Stimulated activated CD8-positive, alpha-beta memory T cell treated with anti-CD3 and anti-CD28 coated beads, Interleukin-2, amount 100 ng/mL, for 1 hour (primary cell): ENCODE results near the gene SPRYD4.
A peak's percentile ranks its signal among the peaks of the same experiment; 100 is the strongest.
"Not testable (repeated sequence)": the region's sequence is repeated elsewhere in the genome, so short reads cannot be mapped to it uniquely, and the experiment has no call there.

ENCODE experiments used
- DNase-seq, 2 donors: peaks; one replicate each; pipeline ENCODE4 v3.0.0-alpha.2; 2020; ENCODE audit warnings: low read depth in 2 of 2

Gene SPRYD4

GRCh38 chr12:56476972-56477432, 8.6 kb downstream of the SPRYD4 start:
- no peak for DNase-seq

DNA sequence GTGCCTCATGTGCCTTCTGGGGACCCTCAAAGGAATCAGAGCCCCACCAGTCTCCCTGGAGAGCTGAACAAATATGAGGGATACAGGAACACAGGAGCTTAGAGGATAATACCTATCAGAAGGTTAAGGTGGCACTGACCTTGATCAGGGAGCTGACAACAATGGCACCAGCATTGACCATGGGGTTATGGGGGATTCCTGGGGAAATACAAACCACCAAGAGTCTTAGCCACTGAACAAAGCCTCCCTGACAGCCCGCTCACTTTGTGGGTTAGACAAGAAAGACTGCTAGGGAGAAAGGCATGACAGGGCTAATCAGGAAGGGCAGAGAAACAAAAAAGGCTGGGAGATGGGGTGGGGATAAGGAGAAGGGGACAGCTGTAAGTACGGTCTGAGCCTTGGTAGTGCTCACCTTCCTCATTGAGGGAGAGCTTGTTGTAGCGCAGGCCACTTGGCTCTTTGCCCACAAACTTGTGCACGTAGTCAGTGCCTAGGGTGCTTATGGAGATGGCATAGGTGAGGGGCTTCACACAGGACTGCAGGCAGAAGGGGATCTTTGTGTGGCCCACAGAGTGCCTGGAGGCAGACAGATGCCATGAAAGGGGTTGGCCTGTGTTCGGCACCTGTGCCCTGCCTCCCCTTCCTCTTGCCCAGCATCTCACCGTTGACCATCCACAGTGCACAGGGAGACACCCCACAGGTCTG, 9.3 kb downstream of the SPRYD4 start:
- no peak for DNase-seq

- no peak for DNase-seq
Measured at GRCh38 chr12:56479625-56480024, 11.2 kb downstream of the SPRYD4 start.

DNA sequence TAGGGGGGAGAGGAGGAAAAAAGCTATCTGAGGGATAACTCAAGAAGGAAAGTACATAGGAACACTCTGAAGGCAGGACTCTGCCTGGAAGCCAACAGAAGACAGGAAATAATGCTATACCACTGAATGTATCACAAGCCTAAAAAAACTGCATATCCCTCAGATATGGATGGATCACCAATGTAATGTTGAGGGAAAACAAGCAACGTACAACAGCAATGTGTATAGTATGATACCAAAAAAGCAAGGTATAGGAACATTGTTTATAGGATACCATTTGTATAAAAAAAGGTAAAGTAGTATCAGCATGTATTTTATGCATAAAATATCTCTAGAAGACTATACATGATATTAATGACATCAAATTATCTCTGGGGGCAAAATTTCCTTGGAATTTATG, 16.2 kb downstream of the SPRYD4 start:
- DNase-seq: no peak

- DNase-seq: no peak
Measured at GRCh38 chr12:56486694-56487093, 18.3 kb downstream of the SPRYD4 start.

- no peak for DNase-seq
Measured at GRCh38 chr12:56487448-56488040, 19.2 kb downstream of the SPRYD4 start.

GRCh38 chr12:56488041-56488955, 19.9 kb downstream of the SPRYD4 start, which contains the start of gene GLS2:
Gene GLS2, minus strand, starts transcription at chr12:56488161. Its CDS starts 43 bp downstream, at chr12:56488118.
- peak; percentile 45 to 48 for DNase-seq

DNA sequence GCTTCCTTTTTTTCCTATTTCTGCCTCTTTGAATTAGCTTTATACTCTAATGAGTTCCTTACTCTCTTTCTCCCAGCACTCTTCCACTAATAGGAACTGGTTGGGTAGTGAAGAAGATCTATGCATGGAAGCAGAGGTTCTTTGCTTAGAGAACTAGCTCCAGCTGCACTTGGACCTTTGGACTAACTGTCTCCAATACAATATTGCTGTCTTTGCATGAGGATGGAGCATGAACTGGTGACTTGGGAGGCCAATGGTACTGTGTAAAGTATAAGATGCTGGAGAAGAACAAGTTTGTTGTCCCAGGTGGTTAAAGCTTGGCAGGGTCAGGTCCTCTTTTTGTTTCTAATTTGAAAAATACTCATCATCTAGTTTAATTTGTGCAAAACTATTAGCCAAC, 22.0 kb downstream of the SPRYD4 start:
- no peak for DNase-seq

GRCh38 chr12:56493409-56494105, 25.2 kb downstream of the SPRYD4 start:
- DNase-seq: not testable (repeated sequence)

GRCh38 chr12:56494106-56494415, 25.7 kb downstream of the SPRYD4 start:
- not testable (repeated sequence) for DNase-seq

DNA sequence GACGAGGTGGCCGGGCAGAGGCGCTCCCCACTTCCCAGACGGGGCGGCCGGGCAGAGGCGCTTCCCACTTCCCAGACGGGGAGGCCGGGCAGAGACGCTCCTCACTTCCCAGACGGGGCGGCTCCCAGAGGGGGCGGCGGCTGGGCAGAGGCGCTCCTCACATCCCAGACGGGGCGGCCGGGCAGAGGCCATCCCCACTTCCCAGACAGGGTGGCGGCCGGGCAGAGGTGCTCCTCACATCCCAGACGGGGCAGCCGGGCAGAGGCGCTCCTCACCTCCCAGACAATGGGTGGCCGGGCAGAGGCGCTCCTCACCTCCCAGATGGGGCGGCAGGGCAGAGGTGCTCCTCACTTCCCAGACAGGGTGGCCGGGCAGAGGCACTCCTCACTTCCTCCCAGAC, 26.1 kb downstream of the SPRYD4 start:
- DNase-seq: not testable (repeated sequence)

- DNase-seq: peak; percentile 22 to 37
Measured at GRCh38 chr12:56496704-56497103, 28.3 kb downstream of the SPRYD4 start.

GRCh38 chr12:56498126-56498902, 29.9 kb downstream of the SPRYD4 start:
- not testable (repeated sequence) for DNase-seq

GRCh38 chr12:56499452-56499851, 31.1 kb downstream of the SPRYD4 start:
- not testable (repeated sequence) for DNase-seq

GRCh38 chr12:56499879-56500278, 31.5 kb downstream of the SPRYD4 start:
- not testable (repeated sequence) for DNase-seq

DNA sequence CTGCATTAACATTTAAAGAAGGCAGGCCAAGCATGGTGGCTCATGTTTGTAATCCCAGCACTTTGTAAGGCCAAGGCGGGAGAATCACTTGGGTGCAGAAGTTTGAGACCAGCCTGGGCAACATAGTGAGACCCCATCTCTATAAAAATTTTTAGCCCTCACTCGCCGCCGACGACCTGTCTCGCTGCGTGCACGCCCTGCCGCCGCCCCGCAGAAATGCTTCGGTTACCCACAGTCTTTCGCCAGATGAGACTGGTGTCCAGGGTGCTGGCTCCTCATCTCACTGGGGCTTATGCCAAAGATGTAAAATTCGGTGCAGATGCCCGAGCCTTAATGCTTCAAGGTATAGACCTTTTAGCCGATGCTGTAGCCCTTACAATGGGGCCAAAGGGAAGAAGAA, 42.4 kb downstream of the SPRYD4 start:
- no peak for DNase-seq

DNA sequence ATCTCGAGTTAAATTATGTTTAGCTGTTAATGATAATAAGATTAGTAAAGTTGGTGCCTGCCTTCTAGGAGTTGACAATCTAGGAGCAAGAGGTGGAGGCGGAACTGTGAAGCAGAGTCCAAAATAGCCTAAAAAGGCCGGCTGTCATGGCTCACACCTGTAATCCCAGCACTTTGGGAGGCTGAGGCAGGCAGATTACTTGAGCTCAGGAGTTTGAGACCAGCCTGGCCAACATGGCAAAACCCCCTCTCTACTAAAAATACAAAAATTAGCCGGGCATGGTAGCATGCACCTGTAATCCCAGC, 45.6 kb downstream of the SPRYD4 start:
- not testable (repeated sequence) for DNase-seq

DNA sequence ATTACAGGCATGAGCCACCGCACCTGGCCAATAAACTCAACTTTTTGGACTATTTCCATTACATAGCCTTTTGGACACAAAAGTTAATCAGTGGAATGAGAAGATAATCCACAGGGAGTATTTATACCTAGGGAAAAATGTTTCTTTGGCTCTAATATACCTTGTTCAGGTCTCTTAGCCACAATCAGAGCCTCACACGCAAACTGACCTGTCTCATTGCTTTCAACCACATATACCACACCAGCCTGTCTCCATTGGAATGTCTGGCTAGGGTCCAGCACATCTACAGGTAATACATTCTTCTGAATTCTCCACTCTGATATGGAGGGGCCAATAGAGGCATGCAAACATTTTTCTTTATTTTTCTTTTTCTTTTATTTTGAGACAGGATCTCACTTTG, 49.5 kb downstream of the SPRYD4 start:
- DNase-seq: no peak

DNA sequence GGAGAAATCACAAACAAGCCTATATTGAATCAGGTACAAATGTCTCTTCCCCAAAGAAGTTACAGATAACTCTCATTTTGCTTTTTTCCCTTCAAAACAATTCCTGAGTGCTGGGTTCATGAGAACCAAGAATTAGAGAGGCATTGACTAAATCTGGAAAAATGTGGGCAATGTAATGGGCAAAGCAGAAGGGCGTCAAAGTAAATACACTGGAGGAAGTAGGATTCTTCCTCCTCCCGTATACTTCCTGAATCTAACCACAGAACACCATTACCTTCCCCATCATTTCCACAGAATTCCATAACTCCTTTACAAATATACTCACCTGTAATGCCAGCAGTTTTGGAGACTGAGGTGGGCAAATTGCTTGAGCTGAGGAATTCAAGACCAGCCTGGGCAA, 50.2 kb downstream of the SPRYD4 start:
- no peak for DNase-seq

DNA sequence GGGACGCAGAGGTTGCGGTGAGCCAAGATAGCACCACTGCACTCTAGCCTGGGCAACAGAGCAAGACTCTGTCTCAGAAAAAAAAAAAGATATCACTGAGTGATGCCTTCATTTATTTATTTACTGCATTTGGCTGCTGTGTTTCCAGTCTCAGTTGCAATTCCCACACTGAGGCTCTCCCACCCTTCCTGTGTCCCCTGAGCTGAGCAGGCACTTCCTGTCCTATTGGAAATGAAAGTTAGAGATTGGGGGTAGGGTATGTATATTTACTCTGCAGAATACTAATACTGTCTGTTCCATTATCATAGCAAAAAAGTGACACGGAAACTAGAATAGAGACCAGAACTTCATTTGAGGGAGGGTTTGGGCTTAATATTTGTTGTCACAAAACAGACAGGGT, 51.7 kb downstream of the SPRYD4 start:
- no peak for DNase-seq

DNA sequence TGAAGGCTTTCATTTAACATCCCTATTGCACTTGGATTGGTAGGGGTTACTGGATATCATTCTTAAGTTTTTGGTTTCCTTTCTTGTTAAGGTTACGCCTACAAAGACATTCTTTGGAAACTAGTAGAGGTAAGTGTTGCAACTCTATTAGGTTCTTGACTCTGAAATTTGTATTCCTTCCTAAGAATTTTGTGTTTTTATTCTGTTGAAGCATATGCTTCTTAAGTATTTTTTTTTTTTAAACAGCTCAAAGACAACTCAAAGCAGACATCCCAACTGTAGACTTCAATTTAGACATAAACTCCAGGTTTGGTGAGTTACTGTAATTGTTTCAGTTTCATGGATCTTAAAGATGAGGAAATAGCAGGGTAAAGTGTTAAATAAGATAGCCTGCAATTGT, 52.1 kb downstream of the SPRYD4 start:
- no peak for DNase-seq
